Measurements from ENCODE around the gene KCNQ5.

Gene KCNQ5

DNA sequence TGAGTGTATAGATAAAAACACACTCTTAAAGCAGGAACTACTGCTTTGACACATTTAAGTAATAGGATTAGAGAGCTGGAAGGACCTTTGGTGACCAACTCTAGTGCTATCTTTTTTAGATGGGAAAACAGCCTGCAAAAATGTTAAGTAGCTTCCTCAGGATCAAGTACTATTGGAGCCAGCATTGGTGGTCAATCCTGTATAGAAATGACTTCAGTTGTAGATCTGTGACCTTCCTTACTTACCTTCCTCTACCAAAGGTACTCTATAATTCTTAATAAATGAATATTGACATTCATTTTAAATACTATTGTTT is 18.7 kb downstream of the KCNQ5 start:
- no peak for DNase-seq

DNA sequence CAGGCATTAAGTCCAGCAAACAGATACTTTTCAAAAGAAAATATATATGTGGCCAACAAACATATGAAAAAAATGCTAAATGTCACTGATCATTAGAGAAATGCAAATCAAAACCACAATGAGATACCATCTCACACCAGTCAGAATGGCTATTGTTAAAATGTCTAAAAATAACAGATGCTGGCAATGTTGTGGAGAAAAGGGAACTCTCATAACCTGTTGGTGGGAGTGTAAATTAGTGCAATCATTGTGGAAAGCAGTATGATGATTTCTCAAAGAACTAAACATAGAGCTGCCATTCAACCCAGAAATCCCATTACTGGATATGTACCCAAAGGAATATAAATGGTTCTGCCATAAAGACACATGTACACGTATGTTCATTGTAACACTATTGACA is 20.6 kb downstream of the KCNQ5 start:
- DNase-seq = no peak

DNA sequence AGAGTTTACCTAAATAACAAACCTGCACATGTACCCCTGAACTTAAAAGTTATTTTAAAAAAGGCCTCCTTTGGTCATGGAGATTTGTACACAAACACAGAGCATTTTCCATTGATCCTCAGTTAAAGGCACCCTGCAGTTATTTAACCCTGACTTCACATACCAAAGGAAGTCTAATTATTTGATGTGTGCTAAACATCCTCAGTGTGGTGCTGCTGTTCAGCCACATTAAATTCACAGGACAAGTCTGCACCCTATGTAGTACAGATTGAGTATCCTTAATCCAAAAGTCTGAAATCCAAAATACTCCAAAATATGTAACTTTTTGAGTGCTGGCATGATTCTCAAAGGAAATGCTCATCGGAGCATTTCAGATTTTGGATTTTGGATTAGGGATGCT is 21.4 kb downstream of the KCNQ5 start:
- no peak for DNase-seq

DNA sequence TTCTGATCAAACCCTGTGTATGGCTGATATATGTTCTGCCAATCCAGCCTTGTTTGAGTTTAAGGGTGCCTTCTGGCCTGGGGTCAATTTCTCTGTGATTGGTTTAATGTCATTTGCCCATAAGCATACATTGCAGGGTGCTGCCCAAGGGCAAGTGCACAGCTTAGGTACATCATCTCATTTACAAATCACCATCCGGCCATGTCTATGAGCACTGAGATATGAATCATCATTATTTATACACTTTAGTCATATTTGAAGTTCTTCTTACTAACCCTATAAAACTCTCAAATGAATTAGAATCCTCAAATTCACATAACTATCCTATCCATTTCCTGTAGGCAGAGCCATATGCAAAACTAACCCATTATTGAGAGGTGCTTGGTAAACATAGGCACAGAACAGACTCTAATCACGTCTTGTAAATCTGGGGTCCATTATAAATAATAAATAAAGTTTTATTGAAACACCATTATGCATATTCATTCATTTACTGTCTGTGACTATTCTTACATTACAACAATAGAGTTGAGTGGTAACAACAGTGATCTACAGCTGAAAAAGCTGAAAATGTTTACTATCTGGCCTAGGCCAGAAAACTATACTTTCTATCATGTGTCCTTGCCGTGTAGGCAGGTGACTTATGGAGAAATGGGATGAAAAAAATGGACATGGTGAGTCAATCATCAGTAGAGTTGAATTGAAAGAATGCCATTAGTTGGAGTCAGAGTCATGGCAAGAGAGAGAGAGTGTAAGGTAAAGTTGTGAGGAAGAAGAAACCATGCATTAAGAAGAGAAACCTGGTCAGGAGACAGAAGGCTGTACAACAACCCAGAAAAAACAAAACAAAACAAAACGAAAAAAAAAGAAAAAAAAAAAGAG is 25.0 kb downstream of the KCNQ5 start:
- DNase-seq = no peak

DNA sequence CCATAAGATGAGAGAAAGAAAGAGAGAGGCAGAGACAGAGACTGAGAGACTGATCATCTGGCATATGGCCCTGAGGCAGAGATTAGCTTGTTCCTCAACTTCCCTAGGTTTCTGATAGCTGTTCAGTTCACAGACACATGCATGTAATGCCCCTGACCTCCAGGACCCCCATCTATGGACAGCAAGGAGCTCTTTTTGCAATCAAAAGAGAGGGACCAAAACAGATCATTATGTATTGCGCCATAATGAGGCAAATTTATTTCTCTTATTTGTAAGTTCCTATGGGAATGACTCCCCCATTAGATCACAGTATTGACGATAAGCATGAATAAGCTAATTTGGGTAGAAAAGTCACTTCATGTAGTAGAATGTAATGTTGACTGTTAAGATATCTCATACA is 25.6 kb downstream of the KCNQ5 start:
- no peak for DNase-seq

DNA sequence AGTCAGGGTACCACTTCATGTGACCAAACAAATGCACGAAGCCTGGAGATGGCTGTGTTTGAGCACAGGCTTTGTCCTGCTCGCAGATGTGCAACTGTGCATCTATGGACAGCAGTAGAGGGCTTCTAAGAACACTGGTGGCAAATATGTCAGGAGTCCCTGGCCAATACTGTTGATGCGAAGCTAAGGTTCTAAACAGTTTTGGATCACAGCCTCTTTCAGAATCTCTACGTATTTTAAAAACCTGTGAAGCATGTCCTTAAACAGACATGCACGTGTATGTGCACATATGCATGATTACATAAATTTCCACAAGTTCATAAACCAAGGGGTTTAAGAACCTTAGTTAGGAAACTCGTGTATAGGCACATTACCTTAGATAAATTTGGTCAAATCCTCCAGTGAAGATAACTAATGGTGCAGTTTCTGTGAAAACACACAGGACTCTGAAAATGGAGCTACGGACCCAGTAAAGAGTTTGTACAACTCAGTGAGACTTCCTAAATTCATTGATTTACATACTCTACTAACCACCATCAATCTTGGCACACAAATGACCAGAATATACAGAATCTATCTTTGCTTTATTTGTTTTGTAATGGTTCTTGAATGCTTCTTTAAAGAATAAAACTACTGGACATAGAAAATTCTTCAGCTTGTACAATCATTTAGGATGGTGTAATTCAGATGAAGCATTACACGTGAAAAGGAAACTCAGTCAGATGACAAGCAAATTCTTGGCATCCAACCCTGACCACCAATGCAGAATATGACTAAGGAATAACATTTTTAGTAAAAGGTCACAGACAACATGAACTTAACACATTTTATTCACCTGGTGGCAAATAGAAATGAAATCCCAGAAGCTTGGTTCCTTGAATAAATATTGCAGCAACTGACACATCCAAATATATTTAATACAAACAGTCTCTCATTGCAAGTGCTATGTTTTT is 27.4 kb downstream of the KCNQ5 start:
- peak; percentile 76 for DNase-seq

DNA sequence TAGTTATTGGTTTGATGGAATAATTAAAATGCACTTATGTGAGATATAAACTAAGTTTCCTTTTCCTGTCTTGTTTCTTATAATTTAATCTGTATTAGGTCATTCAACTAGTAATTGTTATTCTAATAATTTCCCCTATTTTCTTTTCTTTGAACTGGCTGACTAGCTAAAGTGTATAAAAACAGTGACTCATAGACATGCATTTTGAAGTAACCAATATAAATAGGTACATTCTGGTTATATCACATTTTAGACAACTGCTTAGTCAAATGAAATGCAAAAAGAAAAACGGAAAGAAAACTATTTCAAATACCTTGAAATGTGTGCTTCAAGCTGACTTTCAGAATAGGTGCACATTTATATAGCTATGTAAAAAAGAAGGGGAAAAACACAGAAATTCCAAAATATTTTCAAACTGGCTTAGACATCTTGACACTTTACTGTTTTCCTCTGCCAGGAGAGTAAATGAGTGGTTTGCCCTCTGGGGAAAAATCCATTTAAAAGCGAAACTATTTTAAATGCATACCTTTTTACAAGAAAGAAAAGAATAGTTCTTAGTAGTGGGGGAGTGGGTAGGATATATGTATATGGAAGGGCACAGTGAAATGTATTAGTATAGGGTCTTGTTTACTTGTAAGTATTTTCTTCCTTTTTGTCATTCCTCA is 28.3 kb downstream of the KCNQ5 start:
- DNase-seq = peak; percentile 8

DNA sequence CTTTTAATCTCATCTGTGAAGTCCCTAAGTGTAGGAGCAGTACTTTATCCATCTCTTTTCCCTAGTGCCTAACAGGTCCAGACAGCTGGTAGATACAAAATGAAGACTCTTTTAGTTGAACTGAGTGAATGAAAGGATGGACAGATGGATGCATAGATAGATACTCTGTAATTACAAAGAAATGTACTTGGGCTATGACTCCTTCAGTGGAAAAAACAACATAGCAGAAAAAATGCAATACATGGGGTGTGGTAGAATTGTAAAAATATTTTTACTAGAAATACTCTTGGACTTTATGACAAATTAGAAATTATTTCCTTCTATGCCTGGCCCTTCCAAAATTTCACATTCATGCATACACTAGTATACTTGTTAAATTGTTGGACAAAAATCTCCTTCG is 29.3 kb downstream of the KCNQ5 start:
- no peak for DNase-seq

DNA sequence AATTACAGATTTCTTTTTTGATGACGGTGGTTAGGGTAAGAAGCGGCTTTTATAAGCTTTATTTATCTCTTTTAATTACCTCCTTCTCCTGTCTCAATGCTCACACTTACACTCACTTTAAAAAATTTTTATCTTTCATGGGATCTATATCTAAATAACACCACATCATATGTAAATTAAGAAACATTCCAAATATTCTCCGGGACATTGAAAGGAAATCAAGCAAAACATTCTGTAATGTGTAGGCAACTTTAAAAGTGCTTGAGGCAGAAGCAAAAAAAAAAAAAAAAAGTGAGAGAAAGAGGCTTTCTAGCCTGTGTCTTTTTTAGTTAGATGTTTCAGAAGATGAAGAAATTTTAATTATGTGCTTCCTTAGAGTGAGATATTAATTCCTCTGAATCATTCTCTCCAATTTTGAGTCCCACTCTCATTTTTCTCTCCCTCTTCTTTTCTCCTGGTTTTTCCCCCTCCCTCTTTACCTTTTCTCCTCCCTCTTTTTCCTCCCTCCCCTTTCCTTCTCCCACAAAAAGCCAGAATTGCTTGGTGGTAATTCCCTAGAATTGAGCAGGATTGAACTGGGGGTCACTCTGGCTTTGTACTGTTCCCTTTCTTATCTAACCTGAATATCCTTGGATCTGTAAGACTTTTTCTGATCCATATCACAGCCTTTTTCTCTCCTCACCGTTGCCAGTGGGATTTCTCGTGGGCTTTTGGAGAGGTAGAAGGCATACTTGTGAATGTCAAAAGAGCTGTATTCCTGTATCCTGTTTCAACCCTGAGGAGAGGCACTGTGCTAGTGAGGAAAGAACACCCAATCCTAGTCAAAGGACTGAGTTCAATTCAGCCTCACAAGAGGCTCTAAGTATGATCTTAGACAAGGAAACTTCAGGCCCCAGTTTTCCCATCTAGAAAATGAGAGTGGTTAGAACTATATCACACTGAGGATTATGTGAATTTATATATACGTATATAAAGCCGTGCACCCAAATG is 30.4 kb downstream of the KCNQ5 start:
- no peak for DNase-seq

DNA sequence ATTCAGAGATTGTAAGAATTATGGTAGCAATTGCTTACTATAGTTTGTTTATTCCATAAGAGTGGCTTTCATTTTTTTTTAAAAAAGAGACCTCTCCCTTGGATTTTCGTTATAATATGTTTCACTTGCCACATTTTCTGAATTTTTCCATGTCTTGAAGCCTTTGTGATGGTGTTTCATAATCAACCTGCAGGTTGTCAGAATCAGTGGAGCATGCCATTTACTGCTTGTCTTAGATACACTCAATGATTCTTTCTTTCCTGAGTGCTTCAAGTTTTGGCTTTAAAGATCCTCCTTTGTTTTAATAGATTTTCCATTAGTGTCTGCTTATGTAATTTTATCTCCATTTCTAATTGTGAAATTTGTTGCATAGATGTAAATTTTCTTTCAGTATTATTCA is 31.2 kb downstream of the KCNQ5 start:
- DNase-seq = no peak

DNA sequence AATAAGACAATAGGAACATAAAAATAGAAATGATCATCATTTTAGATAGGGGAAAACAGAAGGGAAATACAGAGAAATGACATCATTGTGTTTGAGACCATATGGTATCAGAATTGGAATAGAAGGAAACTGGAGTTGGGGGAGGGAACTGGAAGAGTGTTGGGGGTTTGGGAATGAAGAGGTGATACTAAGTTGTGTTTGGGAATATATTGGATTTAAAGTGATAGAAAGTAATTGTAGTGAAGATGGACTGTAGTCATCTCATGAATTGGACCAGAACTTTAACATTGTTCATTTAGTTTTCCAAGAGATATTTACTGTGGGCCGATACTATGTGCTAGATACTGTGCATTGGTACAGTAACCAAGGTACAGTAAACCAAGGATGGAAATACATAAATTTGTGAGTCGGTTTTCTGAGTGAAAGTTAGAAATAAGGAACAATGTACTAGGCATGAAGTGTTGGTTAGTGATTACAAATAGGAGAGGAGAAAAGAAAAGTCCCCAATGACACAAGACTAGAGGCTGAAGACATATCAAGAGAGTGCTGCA is 32.3 kb downstream of the KCNQ5 start:
- no peak for DNase-seq

DNA sequence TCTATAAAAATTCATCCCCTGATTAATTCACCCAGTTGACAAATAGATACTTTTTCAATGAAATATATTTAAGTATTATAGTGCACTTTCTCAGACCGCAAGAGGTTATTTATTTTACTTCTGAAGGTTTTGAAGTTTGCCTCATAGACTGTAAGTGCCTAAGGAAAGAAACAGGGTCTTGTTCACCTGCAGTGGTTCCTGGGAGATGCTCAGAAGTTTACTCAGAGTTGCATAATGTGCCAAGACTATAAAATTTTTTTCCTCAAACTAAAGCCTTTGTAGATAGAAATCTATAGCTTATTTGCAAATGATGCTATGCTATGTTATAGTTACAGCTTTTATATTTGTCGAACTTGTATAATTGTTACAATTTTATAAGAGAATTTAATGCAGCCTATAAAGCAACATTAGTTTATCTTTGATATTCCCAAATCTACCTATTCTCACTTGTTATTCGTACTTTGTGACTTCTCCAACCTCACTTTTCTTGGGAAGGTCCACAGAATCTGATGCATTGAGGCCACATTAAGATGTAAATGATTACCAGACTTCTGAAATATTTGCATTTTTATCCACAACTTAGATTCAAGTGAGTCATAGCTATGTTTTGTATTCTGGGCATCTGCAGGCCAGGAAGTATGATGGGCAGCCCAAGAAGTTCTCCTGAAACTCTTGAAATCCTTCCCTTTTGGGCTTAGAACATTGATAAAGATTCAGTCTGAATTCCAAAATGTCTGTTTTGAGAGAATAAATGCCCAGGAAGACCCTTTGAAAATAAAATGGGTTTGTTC is 35.7 kb downstream of the KCNQ5 start:
- no peak for DNase-seq

DNA sequence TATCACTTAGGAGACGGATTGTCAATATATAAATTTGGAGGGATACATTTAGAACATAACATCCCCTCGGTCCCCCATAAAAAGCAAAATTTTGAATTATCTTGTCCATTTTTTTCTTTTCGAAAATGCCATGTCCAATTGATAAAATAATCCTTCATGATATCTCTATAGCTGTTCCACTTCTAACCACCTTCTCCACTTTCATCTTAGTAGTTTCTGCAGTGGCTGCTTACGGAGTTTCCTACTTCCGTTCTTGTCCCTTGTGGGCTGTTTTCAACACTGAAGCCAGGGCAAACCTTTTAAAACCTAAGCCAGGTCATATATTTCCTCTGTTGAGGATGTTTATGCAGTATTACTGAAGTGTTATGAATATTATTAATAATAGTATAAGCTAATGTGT is 37.9 kb downstream of the KCNQ5 start:
- DNase-seq = no peak

DNA sequence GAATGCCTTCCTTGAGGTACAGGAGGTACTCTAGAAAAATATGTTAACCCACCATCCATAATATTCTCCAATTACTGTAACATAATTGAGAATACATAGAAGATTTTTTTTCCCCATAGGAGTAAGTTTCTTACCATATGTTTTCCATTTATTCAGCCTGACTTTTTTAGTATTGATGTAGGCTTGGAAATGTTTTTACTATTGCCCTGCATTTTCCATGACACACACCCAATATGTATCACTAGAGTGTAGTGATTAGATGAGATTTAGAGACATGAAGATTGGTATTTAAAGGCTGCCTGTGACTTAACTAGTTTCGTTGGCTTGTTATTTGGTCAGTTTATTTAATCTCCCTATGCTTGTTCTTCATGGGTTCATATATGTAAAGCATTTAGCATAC is 39.5 kb downstream of the KCNQ5 start:
- DNase-seq = no peak

DNA sequence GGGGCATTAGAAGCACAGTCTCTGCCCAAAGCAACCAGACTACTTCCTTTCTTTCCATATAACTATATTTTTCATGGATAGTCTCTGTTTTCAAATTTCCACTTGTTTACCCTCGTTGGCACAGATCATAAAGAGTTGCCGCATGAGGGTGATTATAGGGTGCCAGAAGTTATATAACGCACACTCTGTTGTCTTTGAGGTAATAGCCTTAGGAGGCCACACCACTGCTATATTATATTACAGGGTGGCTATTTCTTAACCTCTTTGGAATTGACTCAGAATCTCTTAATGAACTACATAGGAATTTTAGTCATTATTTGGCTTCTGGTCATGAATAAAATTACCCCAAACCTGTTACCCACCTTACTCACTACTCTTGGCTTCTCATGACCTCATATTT is 43.7 kb downstream of the KCNQ5 start:
- DNase-seq = no peak

DNA sequence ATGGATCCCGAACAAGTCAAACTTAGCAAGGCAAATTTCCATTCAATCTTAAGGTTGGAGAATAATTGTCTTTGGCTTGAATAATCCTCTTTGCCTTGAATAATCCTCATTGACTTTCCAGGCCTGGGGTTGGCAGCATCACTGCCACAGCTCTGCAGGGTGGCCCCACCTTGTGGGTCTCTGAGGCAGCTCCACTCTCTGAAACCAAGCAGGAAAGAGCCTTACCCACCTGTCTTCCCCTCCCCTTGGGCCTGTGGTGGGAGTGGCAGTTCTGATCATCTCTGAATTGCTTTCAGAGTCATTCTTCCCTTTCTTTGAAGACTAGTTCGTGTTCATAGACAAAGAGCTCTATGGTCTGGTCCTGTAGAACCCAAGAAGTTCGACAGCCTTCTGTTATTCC is 47.5 kb downstream of the KCNQ5 start:
- DNase-seq = no peak

DNA sequence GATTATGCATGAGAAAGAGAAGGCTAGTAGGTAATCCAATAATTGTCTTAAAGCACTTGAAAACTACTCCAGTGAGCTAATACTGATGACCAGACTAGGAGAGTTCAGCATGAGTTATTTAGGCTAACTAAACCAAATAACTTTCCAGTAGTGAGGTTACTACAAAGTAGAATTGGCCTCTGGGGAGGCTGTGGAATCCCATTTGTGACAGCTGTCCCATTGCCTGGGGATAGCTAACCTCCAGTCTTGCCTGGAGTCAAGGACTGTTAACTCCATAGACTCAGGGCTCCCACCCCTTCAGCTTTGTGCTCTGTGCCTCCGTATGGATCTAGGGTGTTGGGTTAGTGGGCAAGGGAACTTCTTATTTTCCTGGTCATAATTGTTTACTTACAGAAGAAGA is 51.0 kb downstream of the KCNQ5 start:
- DNase-seq = no peak

DNA sequence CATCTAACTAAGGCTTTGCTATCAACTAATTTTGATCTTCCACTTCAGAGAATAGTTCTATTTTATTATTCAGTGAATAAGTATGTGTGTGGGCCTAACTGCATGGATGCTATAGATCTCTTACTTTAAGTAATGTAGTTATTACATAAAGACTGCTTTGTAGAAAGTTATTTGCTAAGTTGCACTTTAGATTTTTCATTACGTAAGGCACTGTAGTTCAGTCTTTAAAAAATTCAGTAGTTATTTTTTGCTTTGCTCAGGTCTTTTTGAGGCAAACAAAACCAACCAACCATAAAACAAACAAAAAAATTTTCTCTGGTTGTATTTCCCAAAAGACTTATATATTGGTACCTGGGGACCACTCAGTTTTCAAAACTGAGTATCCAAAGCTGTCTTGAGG is 53.0 kb downstream of the KCNQ5 start:
- DNase-seq = no peak

DNA sequence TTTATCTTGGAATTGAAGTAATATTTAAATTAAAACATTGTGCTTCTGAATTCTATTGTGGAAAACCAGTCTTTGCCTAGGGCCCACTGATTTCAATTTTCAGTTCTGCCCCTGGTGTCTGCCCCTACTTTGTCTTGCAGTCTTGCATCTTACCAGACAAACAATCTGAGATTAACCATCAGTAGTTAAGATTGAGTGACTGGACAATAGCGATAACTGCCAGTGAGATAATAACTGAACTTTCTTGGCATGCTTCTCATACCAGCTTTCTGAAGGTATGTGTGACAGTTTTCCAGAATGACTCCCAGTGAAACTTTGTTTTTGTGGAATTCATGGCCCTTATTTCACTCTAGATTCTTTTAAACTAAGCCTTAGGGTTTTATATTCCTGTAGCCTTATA is 53.5 kb downstream of the KCNQ5 start:
- no peak for DNase-seq

DNA sequence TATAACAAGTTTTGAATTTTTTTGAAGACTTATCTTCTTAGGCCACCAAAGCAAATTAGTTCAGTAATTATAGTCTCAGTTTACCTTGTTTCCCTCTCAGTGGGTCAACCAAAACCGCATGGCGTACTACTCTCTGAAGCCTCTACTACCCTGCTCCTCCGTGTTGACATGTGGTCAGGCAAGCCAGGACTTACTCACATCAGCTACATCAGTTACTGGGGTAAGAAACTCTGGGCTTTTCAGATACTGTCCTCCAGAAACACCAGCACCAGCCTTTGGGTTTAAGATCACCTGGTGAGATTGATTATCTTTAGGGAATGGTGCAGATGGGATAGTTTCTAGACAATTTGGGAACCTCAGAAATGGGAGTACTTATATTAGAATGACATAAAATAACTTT is 55.1 kb downstream of the KCNQ5 start:
- no peak for DNase-seq

DNA sequence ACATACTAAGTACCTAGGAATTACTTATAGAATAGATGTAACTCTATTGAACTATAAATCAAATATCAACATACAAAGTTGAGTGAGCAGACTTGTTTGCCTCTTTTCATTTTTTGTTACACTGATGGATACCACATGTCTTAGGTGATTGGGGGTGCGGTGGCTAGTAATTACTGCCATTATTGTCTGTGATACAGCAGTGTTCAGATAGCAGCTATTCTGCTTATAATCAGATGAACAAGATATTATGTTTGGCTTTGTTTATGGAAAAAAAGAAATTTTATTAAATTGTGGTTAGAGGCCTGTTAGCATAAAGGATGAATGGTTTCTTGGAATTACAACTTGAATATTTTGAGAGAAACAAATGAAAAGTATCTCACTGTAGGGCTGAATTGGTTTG is 55.9 kb downstream of the KCNQ5 start:
- no peak for DNase-seq

Data from activated CD4-positive, alpha-beta T cell treated with anti-CD3 and anti-CD28 coated beads, Interleukin-10, Interleukin-2, amounts not matched to agents 100 ng/mL and 50 ng/mL, durations not matched to agents 16 hours and 8 hours (primary cell).